ENCODE measurements around the gene SHISA8. TPM values are rescaled to one million over a fixed set of nuclear protein-coding genes. Genes with fewer than 3 reads are reported as not detected.
"Not testable (repeated sequence)": the region's sequence is repeated elsewhere in the genome, so short reads cannot be mapped to it uniquely, and the experiment has no call there.

The SHISA8 gene
- total RNA-seq, 1 experiment from 2014 or later: 2.3 TPM

GRCh38 chr22:41951898-41952474, 37.1 kb upstream of the SHISA8 start, which contains the start of gene SMIM45:
TSS of gene SMIM45 (plus strand) at chr22:41952150.
- TF ChIP-seq EZH2 (IDR thresholded peaks at IDR 0.05; ENCODE audit: low read depth): no peak
- TF ChIP-seq, protein P1, sequence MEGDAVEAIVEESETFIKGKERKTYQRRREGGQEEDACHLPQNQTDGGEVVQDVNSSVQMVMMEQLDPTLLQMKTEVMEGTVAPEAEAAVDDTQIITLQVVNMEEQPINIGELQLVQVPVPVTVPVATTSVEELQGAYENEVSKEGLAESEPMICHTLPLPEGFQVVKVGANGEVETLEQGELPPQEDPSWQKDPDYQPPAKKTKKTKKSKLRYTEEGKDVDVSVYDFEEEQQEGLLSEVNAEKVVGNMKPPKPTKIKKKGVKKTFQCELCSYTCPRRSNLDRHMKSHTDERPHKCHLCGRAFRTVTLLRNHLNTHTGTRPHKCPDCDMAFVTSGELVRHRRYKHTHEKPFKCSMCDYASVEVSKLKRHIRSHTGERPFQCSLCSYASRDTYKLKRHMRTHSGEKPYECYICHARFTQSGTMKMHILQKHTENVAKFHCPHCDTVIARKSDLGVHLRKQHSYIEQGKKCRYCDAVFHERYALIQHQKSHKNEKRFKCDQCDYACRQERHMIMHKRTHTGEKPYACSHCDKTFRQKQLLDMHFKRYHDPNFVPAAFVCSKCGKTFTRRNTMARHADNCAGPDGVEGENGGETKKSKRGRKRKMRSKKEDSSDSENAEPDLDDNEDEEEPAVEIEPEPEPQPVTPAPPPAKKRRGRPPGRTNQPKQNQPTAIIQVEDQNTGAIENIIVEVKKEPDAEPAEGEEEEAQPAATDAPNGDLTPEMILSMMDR (conservative IDR thresholded peaks at IDR 0.05): no peak
- no peak for DNase-seq
- no peaks in the 10 kb centered on the region for H3K79me2 ChIP-seq (ENCODE audit: low read depth)
- H3K4me2 ChIP-seq: no peak within 1 kb of the TSS
- no TSS peak for BruUV-seq (replicated peaks)
- intact Hi-C loops (cut with micrococcal nuclease; ENCODE audit: unreplicated experiment): no loop called here
- no peak within 1 kb of the TSS for H3K4me3 ChIP-seq
- no peaks in the 10 kb centered on the region for H3F3A ChIP-seq (ENCODE audit: insufficient read depth, low read depth)
- ChIA-PET POLR2A (ENCODE audit: unreplicated experiment) (interaction anchor here (0.6 kb wide), 1 partner anchor 225 kb away, joined by 5 read pairs; no protein-coding TSS in a partner anchor), CTCF (no interaction called here)
- H4K20me1 ChIP-seq (ENCODE audit: insufficient read depth): no peaks in the 10 kb centered on the region
- H3K9me2 ChIP-seq (ENCODE audit: insufficient read depth): no peaks in the 10 kb centered on the region
- peaks cover 7% of the 10 kb centered on the region for H3K4me1 ChIP-seq (replicated peaks; ENCODE audit: insufficient read depth)
- no peak within 1 kb of the TSS for H3K27ac ChIP-seq
- no peak within 1 kb of the TSS for H2AFZ ChIP-seq
- H3K27me3 ChIP-seq (ENCODE audit: insufficient read depth, low read depth): no peaks in the 10 kb centered on the region
- H3K36me3 ChIP-seq (ENCODE audit: low read depth): no peaks in the 10 kb centered on the region
- no peaks in the 10 kb centered on the region for H3K9me3 ChIP-seq (ENCODE audit: insufficient read depth, low read depth)

DNA sequence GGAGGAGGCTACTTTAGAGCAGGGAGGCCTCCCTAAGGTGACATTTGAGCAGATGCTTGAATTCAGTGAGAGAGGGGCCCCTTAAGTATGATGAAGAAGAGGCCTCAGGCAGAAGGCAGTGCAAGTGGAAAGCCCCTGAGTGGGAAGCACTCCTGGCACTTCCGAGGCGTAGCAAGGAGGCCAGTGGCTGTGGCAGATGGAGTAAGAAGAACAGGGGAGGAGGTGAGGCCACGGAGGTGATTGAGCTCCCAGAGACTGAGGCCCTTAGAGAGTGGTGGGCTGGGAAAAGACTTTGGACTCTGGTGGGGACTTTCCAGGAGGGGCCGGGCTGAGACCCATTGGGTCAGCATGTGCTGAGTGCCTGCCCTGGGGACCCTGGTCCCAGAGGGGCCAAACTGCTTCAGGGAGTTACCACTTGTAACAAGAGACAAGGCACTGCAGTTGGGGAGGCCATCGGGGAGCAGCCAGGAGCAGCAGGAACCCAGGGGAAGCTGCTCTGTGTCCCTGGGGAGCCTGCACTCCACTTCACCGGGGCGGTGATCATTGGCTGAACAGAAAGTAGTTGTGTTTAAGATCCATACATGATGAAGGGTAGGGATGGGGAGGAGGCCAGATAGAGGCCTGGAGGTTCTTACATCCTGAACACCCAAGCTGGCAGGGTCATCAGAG, 34.6 kb upstream of the SHISA8 start:
- no peaks in the 10 kb centered on the region for H3K36me3 ChIP-seq (ENCODE audit: low read depth)
- H3K9me2 ChIP-seq (ENCODE audit: insufficient read depth): no peaks in the 10 kb centered on the region
- POLR2A ChIA-PET (ENCODE audit: unreplicated experiment): no interaction called here
- no peak for TF ChIP-seq EZH2 (IDR thresholded peaks at IDR 0.05; ENCODE audit: low read depth)
- TF ChIP-seq, protein P1 (conservative IDR thresholded peaks at IDR 0.05): no peak
- peaks cover 5% of the 10 kb centered on the region for H3F3A ChIP-seq (ENCODE audit: insufficient read depth, low read depth)
- H3K4me1 ChIP-seq (replicated peaks; ENCODE audit: insufficient read depth): peaks cover 18% of the 10 kb centered on the region
- no peak overlapping the region for H3K27ac ChIP-seq
- peaks cover 18% of the 10 kb centered on the region for H3K79me2 ChIP-seq (ENCODE audit: low read depth)
- no peak overlapping the region for H3K4me3 ChIP-seq
- no peaks in the 10 kb centered on the region for H3K27me3 ChIP-seq (ENCODE audit: insufficient read depth, low read depth)
- H2AFZ ChIP-seq: no peak overlapping the region
- H4K20me1 ChIP-seq (ENCODE audit: insufficient read depth): no peaks in the 10 kb centered on the region
- intact Hi-C loops (cut with micrococcal nuclease; ENCODE audit: unreplicated experiment): loop anchor here (5.0 to 10.0 kb wide), 2 partner anchors 125 to 407 kb away; partner anchors contain the start of genes NAGA, PHETA2, POLR3H and SMDT1
- BruUV-seq (replicated peaks): no TSS peak
- CTCF ChIA-PET: no interaction called here
- H3K9me3 ChIP-seq (ENCODE audit: insufficient read depth, low read depth): no peaks in the 10 kb centered on the region
- no peak overlapping the region for H3K4me2 ChIP-seq
- no peak for DNase-seq

- POLR2A ChIA-PET (ENCODE audit: unreplicated experiment); H3K36me3 ChIP-seq (ENCODE audit: low read depth); BruUV-seq (replicated peaks); H4K20me1 ChIP-seq (ENCODE audit: insufficient read depth); H3K27ac ChIP-seq; H3K4me2 ChIP-seq; CTCF ChIA-PET; H2AFZ ChIP-seq; H3K9me2 ChIP-seq (ENCODE audit: insufficient read depth); H3K27me3 ChIP-seq (ENCODE audit: insufficient read depth, low read depth); DNase-seq; H3K9me3 ChIP-seq (ENCODE audit: insufficient read depth, low read depth); H3K4me3 ChIP-seq; H3F3A ChIP-seq (ENCODE audit: insufficient read depth, low read depth): not testable (repeated sequence)
- intact Hi-C loops (cut with micrococcal nuclease; ENCODE audit: unreplicated experiment): loop anchor here (5.0 to 10.0 kb wide), 2 partner anchors 126 to 407 kb away; partner anchors contain the start of genes NAGA, PHETA2, POLR3H and SMDT1
- H3K79me2 ChIP-seq (ENCODE audit: low read depth): peaks cover 19% of the 10 kb centered on the region
- peaks cover 18% of the 10 kb centered on the region for H3K4me1 ChIP-seq (replicated peaks; ENCODE audit: insufficient read depth)
These were observed 34.0 kb upstream of the SHISA8 start for GRCh38 chr22:41948928-41949296.

All from PC-9 (cell line).